ENCODE results near the gene EHD3. TPM values are rescaled to one million over a fixed set of nuclear protein-coding genes. Genes with fewer than 3 reads are reported as not detected.

Gene EHD3
- 10 to 100 TPM in 2 of 5 donors, 1 to 10 TPM in 3; 7.5 to 10.8 (median 9.0) TPM for polyA plus RNA-seq (ENCODE audit: insufficient read depth in 1 of 5, insufficient read length in 5 of 5, low replicate concordance in 1 of 5)
- long read RNA-seq, donor 1, full-length matches to known transcripts: 3 of 18 reads
- long read RNA-seq, donor 1, partial matches to known transcripts: 15 of 18 reads
- long read RNA-seq, donor 1, other reads (novel, unspliced or antisense): 0 of 18 reads
- long read RNA-seq, donor 2: 0 reads
- long read RNA-seq, donor 3, full-length matches to known transcripts: 1 of 1 reads
- long read RNA-seq, donor 3, partial matches to known transcripts: 0 of 1 reads
- long read RNA-seq, donor 3, other reads (novel, unspliced or antisense): 0 of 1 reads
- long read RNA-seq, donor 4, full-length matches to known transcripts: 5 of 5 reads
- long read RNA-seq, donor 4, partial matches to known transcripts: 0 of 5 reads
- long read RNA-seq, donor 4, other reads (novel, unspliced or antisense): 0 of 5 reads
- long read RNA-seq, donor 5, full-length matches to known transcripts: 2 of 2 reads
- long read RNA-seq, donor 5, partial matches to known transcripts: 0 of 2 reads
- long read RNA-seq, donor 5, other reads (novel, unspliced or antisense): 0 of 2 reads
- long read RNA-seq, donor 6, full-length matches to known transcripts: 6 of 6 reads
- long read RNA-seq, donor 6, partial matches to known transcripts: 0 of 6 reads
- long read RNA-seq, donor 6, other reads (novel, unspliced or antisense): 0 of 6 reads
- long read RNA-seq, donor 7, full-length matches to known transcripts: 7 of 7 reads
- long read RNA-seq, donor 7, partial matches to known transcripts: 0 of 7 reads
- long read RNA-seq, donor 7, other reads (novel, unspliced or antisense): 0 of 7 reads
- long read RNA-seq, donor 8: 0 reads

DNA sequence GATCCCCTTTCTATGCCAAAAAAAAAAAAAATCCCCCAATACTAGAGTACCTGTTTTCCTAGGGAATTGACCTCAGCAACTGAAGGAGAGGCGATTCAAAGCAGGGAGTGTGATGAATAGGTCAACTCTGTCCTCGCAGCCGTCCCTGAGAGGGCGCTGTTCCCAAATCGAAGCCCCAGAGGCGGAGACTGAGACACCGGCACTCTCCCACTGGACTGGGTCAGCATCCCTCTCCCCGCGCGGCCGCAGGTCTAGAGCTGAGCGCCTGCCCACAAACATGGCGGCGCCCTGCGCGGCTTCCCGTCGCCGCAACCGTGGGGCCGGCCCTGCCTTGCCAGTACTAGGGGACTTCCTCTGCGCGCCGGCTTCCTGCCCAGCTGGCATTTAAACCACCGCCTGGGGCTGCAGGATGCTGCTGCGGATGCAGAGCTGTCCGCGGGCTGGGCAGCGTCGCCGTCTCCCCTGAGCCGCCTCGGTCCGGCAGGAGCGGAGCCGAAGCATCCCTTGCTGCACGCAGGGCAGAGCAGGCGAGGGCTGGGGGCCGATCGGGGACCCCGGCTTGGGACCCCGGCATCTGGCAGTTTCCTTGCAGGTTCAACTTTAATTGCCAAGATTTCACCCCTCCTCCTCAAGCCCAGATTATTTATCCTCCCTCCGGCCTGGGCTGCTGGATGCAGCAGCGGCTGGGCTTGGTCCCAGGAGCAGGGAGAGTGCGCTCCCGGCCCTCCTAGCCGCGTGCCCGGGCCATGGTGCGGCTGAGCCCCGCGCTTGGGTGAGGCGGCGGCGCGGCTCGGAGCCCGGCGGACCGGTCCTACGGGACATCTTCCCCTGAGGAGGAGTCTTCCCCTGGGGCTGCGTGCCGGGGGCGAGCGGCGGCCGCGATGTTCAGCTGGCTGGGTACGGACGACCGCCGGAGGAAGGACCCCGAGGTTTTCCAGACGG is at the start of gene EHD3:
TSS of gene EHD3 (plus strand) at position 412 of the 942 bp plus-strand sequence. CDS start at position 882, 470 bp downstream.
- DNase-seq: peak; percentile 83 to 85

DNA sequence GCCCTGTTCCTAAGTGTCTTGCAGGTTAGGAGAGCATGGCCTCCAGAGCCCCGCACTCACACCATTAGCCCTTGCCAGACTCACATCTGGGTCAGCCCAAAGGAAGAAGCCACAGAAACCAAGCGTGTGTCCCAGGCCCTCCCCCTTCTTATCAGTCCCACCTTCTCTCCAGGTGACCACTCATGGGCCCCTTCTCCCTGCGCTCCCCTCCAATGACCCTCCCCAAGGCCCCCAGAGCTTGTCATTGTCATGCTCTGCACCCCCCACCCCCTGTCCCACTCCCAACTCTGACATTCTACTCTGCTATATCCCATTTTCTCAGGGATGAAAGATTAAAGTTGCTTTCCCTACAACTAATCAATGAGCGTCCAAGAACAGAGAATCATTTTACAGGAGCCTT is 46.8 kb upstream of the EHD3 start:
- DNase-seq: no peak

DNA sequence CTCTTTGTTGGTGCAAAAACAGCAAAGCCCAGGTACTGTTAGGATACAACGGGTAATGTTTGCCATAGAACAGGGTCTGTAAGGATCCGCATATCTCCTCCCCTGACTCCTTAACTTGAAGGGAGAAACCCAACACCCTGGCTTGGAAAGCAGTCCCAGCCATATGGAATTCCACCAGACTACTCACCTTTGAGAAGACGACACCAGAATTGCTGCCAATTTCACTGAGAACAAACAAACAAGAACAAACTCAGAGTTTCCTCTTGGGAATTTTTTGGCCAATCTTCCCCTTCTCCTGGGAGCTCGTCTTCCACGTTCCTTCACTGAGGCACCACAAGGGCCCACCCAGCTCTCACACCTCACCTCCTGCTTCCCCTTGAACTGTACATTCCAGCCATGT is 45.8 kb upstream of the EHD3 start:
- DNase-seq: no peak

DNA sequence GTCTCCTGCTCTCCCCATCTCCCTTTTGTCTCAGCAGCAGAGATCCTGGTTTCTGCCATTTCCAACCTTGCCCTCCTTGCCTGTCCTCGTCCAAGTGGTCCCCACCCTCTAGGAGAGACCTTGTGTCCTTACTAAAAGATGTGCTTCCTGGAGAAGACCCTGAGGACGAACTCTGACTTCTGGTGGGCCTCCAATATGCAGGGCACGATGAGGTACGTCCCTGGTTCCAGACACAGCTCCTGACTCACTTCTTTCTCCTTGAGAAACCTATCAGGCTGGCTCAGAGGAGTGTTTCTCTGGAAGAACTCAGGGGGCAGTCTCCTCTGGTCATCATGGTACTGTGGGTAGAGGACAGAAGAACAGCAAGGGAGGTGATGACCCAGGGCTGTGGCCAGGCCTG is 44.8 kb upstream of the EHD3 start:
- no peak for DNase-seq

DNA sequence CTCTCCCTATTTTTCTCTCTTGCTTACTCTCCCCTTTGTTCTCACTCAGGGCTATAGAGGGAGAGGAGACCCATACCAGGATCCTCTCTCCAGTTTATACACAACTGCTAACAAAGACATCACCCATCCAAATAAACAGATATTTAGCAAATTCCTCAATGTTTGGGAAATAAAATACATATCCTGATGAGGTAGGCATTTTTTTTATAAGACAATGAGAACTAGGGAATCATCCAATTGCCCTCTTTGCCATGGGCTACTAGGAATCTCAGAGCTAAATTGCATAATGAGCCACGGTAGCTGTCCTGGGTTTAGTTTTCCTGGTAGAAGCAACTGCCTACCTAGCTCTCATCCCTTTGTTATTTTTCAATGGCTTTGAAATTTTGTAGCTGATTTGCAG is 43.8 kb upstream of the EHD3 start:
- DNase-seq: no peak

DNA sequence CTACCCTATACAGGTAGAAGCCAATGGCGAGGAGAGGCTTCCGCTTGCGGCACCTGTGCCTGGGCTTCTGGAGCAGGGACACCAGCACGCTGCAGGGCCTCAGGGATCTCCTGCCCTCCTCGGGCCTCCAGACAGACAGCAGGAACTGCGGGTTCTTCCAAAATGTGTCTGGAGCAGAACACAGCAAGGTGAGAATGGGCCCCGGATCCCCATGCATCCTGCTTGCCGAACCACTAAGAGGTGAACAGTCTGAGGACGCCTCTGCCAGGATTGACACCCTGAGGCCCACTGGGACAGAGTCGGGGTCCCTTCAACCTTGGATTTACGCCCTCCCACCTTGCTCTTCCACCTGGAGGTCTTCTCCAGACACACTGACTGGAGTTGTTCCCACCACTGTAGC is 42.0 kb upstream of the EHD3 start:
- DNase-seq: no peak

DNA sequence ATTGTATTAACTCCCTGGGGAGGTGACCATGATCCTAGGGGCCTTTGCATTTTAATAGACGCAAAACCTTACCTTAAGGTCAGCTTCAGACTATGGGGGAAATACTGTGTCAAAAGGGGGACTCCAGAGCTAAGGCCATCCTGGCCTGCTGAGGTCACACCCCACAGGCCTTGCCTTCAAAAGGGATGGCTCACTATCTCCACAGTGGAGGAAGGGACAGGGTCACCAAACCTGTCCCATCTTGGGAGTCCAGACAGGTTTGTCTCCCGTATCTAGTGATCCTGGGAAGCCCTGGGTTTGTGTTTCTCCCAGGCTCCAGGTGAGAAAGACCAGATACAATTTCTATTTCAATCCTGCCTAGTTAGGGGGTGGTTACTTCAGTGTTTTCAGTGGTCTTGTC is 41.6 kb upstream of the EHD3 start:
- no peak for DNase-seq

DNA sequence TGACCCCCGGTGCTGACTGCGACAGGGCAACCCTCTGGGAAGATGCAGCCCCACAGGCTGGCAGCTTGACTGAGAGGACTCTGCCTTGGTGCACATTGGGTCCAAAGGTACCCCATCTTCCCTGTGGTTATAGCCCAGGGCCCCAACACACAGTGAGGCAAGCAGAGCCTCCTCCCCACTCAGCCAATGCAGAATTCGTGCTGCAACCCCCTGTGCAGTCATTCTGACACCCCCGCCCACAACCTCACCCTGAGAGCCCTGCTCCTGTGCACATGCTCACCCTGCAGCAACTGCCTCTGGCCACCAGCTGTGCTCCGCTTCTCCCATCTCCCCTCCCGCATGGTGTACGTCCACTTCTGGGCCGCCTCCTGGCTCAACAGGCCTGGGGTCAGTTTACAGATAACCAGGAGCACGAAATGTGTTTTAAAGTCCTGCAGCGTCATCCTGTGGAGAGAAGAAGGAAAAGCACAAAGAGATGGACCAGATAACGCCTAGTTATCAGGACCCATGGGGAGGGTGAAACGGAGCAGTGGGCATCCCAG is 41.0 kb upstream of the EHD3 start:
- no peak for DNase-seq

DNA sequence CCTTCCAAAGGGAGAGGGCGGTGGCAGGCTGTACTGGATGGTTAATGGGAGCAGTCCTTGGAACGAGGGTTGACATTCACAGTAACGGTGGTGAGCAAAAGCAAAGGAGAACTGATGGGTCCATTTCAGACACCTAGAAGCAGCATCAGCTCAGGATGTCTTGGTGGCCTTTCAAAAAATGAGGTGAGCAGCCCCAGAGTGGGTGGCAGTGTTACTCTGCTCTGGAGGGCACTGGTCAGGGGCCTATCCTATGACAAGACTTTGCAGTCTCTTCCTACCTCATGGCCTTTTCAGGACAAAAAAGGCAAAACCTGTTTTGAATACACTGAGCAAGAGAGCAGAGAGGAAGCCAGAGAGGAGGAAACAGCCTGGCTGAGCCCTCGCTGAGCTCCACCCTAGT is 40.1 kb upstream of the EHD3 start:
- no peak for DNase-seq

DNA sequence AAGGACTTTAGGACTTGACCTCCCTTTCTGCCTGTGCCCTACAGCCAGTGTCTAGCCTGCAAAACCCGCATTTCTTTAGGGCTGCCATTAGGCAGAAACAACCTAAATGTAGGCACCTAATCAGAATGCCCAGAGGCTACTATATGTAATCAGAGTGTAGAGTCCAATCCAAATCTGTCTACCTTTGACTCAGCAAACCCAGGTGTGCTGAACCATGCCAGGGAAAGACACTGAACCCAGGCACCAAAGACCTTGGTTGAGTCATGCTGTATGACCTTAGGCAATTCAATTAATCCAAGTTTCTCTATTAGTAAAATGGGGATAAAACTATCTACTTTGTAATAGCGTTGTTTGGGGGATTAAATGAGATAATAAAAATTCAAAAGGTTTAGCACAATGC is 37.3 kb upstream of the EHD3 start:
- no peak for DNase-seq

DNA sequence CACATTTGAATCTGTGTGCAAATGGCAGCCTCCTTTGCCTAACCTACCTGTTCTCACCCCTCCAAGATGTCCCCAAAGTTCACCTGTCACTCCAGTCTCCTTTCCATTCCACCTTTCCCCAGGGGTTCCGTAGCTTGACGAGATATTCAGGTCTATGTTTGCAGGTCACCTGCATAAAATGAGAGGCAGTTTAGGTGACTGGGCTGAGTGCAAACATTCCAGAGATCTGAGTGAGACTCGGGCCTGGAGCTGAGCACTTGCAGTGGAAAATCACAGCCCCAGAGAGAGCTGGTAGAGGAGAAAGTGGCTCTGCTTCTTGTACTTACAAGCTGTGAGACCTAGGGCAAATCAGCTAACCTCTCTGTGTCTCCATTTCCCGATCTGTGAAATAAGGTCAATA is 36.8 kb upstream of the EHD3 start:
- DNase-seq: no peak

DNA sequence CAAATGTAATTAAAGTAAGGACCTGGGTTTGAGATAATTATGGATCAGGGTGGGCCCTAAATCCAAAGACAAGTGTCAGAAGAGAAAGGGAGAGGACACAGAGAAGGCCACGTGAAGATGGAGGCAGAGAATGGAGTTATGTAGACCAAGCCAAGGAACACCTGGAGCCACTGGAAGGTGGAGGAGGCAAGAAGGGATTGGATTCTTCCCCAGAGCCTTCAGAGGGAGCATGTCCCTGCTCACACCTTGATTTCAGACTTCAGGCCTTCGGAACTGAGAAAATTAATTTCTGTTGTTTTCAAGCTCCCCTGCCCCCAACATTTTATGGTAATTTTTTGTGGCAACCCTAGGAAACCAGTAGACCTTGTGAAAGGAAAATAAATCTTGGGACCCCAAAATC is 36.3 kb upstream of the EHD3 start:
- no peak for DNase-seq

DNA sequence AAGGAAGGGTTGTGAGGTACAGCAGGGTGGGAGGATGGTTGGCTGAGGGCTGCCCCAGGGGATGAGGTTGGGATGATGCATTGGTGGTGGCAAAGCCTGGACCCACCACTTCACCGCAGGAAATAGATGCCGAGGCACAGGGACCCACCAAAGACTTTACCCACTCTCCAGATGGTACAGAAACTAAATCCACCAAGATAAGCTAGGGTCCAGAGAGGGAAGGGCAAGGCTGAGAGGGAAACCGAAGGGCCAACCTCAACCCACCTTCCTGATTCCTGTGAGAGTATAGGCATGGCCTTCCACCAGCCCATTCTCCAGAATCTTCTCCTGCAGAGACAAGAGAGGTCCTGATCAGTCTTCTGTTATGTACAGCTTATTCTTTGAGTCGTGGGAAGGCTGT is 34.7 kb upstream of the EHD3 start:
- DNase-seq: no peak

DNA sequence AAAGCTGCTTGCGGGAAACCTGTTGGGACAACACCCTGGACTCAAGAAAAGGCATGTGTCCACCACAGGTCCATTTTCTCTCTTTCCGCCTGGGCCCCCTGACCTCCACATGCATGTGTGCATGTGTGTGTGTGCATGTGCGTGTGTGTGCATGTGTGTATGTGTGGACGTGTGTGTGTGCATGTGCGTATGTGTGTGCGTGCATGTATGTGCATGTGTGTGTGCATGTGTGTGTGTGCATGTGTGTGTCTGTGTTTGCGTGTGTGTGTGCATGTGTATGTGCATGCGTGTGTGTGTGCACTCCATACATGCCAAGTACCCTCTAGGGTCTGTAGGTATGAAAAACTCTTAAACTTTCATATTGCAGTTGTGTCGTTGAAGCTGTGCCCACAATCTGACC is 33.0 kb upstream of the EHD3 start:
- DNase-seq: no peak

DNA sequence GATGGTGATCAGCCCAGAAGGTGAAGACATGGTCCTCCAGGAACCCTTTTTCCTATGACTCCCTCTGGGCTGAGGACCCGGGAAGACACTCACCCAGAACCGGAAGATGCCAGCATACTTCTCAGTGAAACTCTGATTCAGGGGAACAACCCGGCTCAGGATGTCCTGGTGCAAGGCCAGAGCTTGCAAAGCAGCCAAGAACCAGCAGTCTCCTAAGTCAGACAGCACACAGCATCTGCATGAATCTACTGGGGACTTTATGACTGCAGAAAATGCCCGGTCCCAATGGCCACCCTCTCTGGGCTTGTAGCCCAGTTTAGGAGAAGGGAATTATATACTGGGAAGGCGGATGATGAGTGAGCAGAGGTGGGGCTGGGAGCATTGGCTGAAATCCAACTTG is 31.9 kb upstream of the EHD3 start:
- peak in 1 of 2 donors; percentile 18 for DNase-seq

DNA sequence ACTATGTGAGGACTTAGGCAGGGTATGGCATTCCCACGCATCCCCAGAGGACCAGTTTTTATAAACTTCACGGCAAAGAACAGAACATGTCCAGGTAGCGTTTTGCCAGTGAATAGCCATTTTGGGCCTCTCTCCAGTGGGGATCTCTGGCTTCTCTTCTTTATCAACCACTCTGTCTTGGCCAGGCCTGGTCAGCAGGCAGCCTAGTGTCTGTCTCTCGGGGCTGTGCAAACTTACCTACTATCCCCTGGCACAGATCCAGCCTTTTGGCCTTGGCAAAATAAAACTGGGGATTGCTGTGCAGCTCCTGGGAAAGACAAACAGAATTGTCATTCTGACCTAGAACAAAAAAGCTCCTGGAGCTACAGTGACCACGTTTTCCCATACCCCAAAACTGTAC is 31.1 kb upstream of the EHD3 start:
- no peak for DNase-seq

DNA sequence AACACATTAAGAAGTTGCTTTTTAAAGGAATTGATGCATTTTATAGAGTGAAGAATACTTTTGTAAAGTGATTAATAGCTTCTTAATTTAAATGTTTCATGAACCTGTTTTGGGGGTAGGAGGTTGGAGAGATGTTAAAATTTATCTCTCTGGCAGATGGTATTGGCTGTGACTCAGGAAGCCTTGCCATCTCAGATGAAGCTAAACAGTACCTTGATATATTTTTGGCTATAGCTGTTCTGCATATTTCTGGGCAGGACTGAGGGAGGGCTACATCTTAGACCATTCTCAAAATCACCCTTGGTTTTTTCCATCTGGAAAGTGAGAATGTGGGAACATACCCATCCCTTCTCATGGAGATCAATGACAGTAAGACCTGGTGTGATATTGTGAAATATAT is 30.0 kb upstream of the EHD3 start:
- DNase-seq: no peak

DNA sequence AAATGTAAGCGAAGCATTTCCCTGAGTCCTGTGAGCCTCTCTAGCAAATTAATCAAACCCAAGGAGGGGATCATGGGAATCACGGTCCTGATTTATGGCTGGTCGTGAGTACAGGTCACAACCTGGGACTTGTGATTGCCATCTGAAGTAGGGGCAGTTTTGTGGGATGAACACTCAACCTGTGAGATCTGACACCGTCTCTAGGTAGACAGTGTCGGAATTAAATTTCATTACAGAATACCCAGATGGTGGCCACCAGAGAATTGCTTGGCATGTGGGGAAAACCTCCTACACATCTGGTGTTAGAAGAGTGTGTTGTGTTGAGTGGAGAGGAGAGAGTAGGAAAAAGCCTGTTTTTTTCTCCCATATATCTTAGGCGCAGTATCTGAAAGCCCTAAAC is 29.2 kb upstream of the EHD3 start:
- no peak for DNase-seq

DNA sequence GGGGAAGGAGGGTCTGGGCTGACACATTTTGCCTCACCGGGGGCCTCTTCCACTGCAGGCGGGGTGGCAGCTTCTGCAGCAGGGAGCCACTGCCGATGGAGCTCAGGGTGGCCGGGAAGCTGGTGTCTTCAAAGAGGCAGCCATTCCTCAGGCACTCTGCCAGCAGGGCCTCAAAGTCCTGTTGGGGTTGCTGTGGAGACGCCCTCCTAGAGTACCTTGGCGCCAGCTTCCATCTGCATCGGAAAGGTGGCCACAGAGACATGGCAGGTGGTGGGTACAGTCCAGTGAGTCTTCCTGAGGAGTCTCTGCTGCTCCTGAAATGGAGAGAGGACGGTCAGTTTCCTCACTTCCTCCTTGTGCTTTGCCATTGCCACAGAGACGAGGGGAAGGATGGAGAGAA is 28.8 kb upstream of the EHD3 start:
- DNase-seq: no peak

DNA sequence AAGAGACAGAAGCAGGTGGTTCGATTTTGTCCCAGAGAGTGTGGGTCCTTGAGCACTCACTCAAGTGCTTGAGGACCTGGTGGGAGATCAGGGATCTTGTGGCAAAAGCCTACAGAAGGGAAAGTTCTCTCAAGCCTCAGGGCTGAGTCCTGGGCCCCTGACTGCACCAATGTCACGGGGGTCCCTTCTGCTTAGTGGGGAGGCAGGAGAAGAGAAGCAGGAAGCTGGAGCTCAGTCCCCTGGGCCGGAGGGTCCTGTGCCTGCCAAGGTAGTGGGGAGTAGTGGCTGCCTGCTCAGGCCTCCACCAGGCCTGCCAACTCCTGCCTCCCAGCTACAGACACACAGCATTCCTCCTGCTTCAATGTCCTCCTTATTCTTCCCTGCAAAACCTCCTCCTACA is 28.3 kb upstream of the EHD3 start:
- DNase-seq: no peak

DNA sequence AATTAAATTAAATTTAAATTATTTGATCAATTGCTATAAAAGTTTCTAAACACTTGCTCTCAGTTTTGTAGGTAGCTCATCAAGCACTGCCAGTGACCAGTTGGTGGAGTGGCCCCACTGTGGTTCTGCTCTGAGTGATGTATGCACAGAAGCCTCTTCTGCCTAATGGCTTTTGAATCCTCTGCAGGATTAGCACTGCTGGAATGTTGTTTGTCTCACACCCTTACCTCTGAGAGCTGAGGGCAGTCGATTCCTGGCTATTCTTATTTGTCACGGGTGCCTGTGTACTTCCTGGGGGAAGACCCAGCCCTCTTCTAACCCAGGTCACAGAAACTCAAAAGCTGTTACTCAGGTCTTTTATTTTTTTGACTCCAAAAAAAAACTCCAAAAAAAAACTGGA is 26.2 kb upstream of the EHD3 start:
- DNase-seq: no peak

DNA sequence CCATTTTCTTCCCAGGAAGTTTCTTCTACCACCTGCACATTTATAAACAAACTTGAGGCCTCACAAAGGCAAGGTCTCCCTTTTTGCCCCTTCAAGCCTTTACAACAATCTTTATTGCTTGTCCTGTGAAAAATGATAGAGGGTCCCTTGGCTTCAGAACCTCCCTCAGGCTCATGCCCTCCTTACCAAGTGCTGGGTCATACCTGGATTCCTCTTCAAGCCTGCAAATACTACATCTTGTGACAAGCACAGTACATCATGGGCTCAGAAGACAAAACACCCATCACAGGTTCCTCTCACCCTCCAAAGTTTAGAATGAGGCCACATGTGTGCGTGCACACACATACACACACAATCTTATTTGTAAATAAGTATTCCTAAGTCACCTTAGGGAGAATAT is 25.7 kb upstream of the EHD3 start:
- no peak for DNase-seq
